HG03135 (cell line): ENCODE results near the gene KIF9.
"Not testable (repeated sequence)": the region's sequence is repeated elsewhere in the genome, so short reads cannot be mapped to it uniquely, and the experiment has no call there.

Source experiments
- ATAC-seq: cut with Tn5 transposase; IDR thresholded peaks from one replicate; pipeline ENCODE4 v1.9.1; 2021; ENCODE audit warnings: mild to moderate bottlenecking, moderate library complexity; ENCODE audit not compliant: unreplicated experiment

Gene KIF9

GRCh38 chr3:47251689-47252088 is 30.9 kb downstream of the KIF9 start:
- no peak for ATAC-seq

GRCh38 chr3:47251085-47251484 is 31.5 kb downstream of the KIF9 start:
- ATAC-seq: not testable (repeated sequence)

GRCh38 chr3:47250309-47251060 is 32.1 kb downstream of the KIF9 start:
- no peak for ATAC-seq

GRCh38 chr3:47247131-47248064 is 35.2 kb downstream of the KIF9 start:
- ATAC-seq: no peak

- no peak for ATAC-seq
Observed at GRCh38 chr3:47245271-47245670, 37.3 kb downstream of the KIF9 start.

- ATAC-seq: no peak
Observed at GRCh38 chr3:47244531-47245100, 38.0 kb downstream of the KIF9 start.

GRCh38 chr3:47243419-47244147 is 39.0 kb downstream of the KIF9 start:
- no peak for ATAC-seq

GRCh38 chr3:47239929-47240328 is 42.7 kb downstream of the KIF9 start:
- ATAC-seq: no peak

- no peak for ATAC-seq
Observed at GRCh38 chr3:47238017-47238416, 44.6 kb downstream of the KIF9 start.

GRCh38 chr3:47228088-47228487 is 54.5 kb downstream of the KIF9 start:
- peak; percentile 57 for ATAC-seq

GRCh38 chr3:47227678-47228077 is 54.9 kb downstream of the KIF9 start:
- peak; percentile 55 for ATAC-seq

GRCh38 chr3:47225310-47225906 is 57.2 kb downstream of the KIF9 start:
- peak; percentile 62 for ATAC-seq

GRCh38 chr3:47223755-47224154 is 58.8 kb downstream of the KIF9 start:
- no peak for ATAC-seq

- no peak for ATAC-seq
Observed at GRCh38 chr3:47221798-47222197, 60.8 kb downstream of the KIF9 start.

- ATAC-seq: no peak
Observed at GRCh38 chr3:47210863-47211405, 71.7 kb downstream of the KIF9 start.

- ATAC-seq: not testable (repeated sequence)
Observed at GRCh38 chr3:47206022-47206421, 76.6 kb downstream of the KIF9 start.

- ATAC-seq: no peak
Observed at GRCh38 chr3:47204875-47205274, 77.7 kb downstream of the KIF9 start.

GRCh38 chr3:47202542-47202941 is 80.1 kb downstream of the KIF9 start:
- ATAC-seq: no peak

- ATAC-seq: no peak
Observed at GRCh38 chr3:47197287-47197686, 85.3 kb downstream of the KIF9 start.

- ATAC-seq: no peak
Observed at GRCh38 chr3:47194994-47195393, 87.6 kb downstream of the KIF9 start.
